ENCODE results near the gene PLCB3. TPM values are rescaled to one million over a fixed set of nuclear protein-coding genes. Genes with fewer than 3 reads are reported as not detected.
A peak's percentile ranks its signal among the peaks of the same experiment; 100 is the strongest.

The PLCB3 gene
- total and polyA plus RNA-seq, 2 of the 13 experiments (the other 11 are each of a cell fraction or from before 2014, with no cell fraction given): 7.5 to 13.8 TPM

DNA sequence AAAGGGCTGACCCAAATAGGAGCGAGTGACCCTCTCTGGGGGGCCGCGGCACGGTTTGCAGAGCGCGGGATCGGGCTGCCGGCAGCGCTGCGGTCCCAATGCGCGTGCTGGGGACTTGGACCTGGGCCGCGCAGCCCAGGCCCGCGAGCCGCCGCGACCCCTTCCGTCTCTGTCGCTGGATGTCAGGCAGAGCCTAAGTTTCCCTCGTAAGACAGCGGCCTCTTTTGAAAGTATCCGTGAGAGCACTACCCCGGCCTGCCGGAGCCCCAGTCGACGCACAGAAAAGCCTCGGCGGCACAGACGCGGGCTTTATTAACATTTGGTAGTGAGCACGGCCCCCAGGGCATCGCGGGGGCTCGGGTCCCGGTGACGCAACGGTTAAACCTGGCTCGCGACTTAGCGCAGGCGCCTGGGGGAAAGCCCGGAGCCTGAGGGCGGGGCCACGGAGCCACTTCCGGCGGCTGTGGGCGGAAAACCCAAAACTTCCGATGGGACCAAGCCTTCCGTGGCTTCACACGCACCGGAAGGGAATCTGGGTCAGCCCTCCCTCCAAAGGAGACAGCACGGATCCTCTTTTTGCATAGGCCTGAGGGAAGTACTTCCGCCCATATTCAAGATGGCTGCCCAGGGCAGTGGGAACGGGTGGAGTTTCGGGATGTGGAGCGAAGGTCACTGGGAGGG is 18.4 kb downstream of the PLCB3 start (continued):
- TF ChIP-seq KMT2B (CRISPR knock-in tag; IDR thresholded peaks at IDR 0.05) (no peak), PAF1 (CRISPR knock-in tag; IDR thresholded peaks at IDR 0.05) (no peak), KMT2A (CRISPR knock-in tag; IDR thresholded peaks at IDR 0.05) (peak; percentile 56; the same call in 1 of the 2 replicates), ZNF709 (CRISPR knock-in tag; IDR thresholded peaks at IDR 0.05) (no peak), HOXA7 (CRISPR knock-in tag; IDR thresholded peaks at IDR 0.05) (no peak), SIX4 (CRISPR knock-in tag; IDR thresholded peaks at IDR 0.05) (no peak), ZNF256 (CRISPR knock-in tag; conservative IDR thresholded peaks at IDR 0.05) (no peak), ZNF670 (CRISPR knock-in tag; IDR thresholded peaks at IDR 0.05; ENCODE audit: borderline replicate concordance) (peak; percentile 71; the same call in 1 of the 2 replicates), HNRNPH1 (optimal IDR thresholded peaks at IDR 0.05; ENCODE audit: low read depth, low read length) (peak; percentile 29), AGO2 (optimal IDR thresholded peaks at IDR 0.05; ENCODE audit: low read depth, low read length) (peak; percentile 95), ERF (CRISPR knock-in tag; IDR thresholded peaks at IDR 0.05) (peak; percentile 70; the same call in 1 of the 2 replicates), BCLAF1 (IDR thresholded peaks at IDR 0.05) (no peak), RFXAP (CRISPR knock-in tag; IDR thresholded peaks at IDR 0.05; ENCODE audit: borderline replicate concordance) (no peak), KDM2A (CRISPR knock-in tag; IDR thresholded peaks at IDR 0.05; ENCODE audit: borderline replicate concordance, low read depth) (peak; percentile 88), PITX1 (CRISPR knock-in tag; IDR thresholded peaks at IDR 0.05) (peak; percentile 41; the same call in 1 of the 2 replicates), MEF2D (CRISPR knock-in tag; IDR thresholded peaks at IDR 0.05) (peak; percentile 79), ZNF354B (CRISPR knock-in tag; IDR thresholded peaks at IDR 0.05) (no peak)
- TF ChIP-seq, protein P1, sequence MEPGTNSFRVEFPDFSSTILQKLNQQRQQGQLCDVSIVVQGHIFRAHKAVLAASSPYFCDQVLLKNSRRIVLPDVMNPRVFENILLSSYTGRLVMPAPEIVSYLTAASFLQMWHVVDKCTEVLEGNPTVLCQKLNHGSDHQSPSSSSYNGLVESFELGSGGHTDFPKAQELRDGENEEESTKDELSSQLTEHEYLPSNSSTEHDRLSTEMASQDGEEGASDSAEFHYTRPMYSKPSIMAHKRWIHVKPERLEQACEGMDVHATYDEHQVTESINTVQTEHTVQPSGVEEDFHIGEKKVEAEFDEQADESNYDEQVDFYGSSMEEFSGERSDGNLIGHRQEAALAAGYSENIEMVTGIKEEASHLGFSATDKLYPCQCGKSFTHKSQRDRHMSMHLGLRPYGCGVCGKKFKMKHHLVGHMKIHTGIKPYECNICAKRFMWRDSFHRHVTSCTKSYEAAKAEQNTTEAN (CRISPR knock-in tag; conservative IDR thresholded peaks at IDR 0.05): peak; percentile 98
- TF ChIP-seq, protein P2, sequence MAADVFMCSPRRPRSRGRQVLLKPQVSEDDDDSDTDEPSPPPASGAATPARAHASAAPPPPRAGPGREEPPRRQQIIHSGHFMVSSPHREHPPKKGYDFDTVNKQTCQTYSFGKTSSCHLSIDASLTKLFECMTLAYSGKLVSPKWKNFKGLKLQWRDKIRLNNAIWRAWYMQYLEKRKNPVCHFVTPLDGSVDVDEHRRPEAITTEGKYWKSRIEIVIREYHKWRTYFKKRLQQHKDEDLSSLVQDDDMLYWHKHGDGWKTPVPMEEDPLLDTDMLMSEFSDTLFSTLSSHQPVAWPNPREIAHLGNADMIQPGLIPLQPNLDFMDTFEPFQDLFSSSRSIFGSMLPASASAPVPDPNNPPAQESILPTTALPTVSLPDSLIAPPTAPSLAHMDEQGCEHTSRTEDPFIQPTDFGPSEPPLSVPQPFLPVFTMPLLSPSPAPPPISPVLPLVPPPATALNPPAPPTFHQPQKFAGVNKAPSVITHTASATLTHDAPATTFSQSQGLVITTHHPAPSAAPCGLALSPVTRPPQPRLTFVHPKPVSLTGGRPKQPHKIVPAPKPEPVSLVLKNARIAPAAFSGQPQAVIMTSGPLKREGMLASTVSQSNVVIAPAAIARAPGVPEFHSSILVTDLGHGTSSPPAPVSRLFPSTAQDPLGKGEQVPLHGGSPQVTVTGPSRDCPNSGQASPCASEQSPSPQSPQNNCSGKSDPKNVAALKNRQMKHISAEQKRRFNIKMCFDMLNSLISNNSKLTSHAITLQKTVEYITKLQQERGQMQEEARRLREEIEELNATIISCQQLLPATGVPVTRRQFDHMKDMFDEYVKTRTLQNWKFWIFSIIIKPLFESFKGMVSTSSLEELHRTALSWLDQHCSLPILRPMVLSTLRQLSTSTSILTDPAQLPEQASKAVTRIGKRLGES (CRISPR knock-in tag; IDR thresholded peaks at IDR 0.05; ENCODE audit: borderline replicate concordance): no peak
